ENCODE data around the gene ZNF493.
A peak's percentile ranks its signal among the peaks of the same experiment; 100 is the strongest.

Gene ZNF493

DNA sequence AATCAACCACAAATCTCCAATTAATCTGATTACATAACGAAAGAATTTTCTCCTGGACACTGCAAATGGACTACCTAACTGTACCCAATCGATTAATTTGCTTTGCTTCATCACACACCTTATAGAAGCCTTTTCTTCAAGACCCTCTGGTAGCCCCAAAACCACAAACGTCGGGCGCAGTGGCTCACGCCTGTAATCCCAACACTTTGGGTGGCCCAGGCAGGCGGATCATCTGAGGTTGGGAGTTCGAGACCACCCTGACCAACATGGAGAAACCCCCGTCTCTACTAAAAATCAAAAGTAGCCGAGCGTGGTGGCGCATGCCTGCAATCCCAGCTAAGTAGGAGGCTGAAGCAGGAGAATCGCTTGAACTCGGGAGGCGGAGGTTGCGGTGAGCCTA is 65.6 kb downstream of the ZNF493 start:
- DNase-seq (ENCODE audit: low read depth in 1 of 2, low spot score in 1 of 2) = no peak

DNA sequence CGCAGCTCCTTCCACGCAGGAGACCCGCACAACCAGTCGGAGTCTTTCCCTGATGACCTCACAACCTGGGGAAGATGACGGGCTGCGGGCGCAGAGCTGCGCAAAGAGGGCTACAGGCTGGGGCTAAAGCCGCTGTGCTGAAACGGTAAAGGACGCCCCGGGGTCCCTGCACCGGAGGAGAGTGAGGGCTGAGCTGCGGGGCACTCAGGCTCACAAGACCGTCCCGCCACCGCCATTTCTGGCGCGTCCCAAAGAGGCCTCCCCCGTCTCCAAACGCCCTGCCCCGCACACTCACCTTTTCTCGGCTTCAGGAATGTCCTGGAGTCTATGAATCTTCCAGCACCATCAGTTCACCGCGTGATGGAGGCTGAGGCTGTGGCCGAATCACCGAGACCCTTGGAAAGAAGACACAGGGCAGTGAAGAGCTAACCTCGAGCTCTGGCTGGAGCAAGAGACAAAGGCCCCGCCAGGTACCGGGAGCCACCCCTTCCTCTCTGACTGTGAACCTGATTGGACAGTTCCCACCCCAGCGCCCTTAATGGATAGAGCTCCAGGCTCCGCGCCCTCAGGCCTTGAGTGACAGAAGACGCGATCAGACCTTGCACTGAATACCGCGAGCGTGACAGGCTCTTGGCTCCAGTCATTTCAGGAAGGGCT is 66.6 kb downstream of the ZNF493 start:
- DNase-seq (ENCODE audit: low read depth in 1 of 2, low spot score in 1 of 2) = no peak

DNA sequence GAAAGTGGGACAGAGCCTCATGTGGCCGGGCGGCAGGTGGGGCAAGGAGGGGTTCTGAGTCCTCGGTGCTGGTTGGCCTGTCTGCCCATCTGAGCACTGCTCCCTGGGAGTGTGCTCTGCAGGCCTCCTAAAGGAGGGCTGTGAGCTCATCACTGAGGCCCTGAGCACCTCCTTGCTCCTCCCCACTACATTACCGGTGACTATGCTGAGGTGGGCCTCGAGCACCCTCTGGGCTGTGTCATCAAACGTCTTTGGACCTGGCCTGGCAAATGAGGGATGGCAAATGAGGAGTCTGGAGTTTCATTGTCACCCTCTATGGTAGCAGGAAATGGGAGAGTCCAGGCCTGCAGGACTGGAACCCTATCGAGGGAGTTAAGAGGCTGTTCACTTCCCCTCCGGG is 69.7 kb downstream of the ZNF493 start:
- DNase-seq (ENCODE audit: low read depth in 1 of 2, low spot score in 1 of 2) = no peak

DNA sequence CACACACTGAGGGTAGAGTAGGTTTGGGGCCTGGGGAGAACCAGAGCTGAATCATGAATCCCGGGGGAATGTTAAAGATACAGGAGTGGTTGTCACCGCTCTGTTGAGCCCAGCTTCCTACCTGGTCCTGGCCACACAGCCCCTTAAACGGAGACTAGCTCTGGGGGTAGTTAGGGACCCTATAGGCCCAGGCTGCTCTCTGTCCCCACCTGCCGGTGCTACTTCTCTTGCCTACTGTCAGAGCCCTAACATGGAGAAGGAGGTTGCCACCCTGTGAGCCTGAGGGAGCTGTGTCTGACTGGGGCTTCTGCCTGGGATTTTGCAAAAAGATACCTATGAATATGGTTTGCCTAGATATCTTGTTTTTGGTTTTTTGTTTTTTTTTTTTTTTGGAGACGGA is 71.9 kb downstream of the ZNF493 start:
- no peak for DNase-seq (ENCODE audit: low read depth in 1 of 2, low spot score in 1 of 2)

DNA sequence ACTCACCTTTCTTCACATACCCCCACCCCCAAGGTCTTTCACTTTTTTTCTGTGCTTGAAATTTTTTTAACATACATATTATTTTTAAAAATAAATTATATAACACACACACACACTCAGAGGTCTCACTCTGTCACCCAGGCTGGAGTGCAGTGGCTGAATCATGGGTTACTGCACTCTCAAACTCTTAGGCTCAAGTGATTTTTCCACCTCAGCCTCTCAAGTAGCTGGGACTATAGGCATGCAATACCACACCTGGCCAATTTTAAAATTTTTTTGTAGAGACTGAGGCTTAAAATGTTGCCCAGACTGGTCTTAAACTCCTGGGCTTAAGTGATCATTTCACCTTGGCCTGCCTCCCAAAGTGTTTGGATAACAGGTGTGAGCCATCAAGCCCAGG is 75.6 kb downstream of the ZNF493 start:
- DNase-seq (ENCODE audit: low read depth in 1 of 2, low spot score in 1 of 2) = no peak

DNA sequence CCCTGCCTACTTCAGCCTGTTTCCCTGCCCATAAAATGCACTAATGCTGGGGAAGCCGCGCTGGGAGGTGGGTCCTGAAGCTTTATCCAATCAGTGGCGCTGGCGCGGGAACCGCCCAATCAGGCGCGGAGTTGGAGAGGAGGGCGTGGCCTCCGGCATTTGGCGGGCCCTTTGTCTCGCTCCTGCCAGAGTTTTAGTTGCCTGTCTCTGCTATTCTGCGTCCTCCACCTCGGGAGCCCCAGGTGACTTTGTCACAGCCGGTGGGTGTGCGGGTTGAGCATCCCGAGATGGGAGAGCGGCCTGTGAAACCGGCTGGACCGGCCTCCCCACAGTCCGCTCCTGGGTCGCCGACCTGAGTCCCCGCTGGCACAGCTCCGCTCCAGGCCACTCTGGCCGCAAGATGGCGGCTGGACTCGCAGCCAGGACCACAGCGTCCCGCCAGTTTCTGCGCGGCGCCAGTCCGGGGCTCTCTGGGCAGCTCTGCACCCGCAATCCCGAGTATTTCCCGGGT is 77.8 kb downstream of the ZNF493 start:
- peak; percentile 22 to 41 for DNase-seq (ENCODE audit: low read depth in 1 of 2, low spot score in 1 of 2)
